ENCODE results near the gene PTPRM.

PTPRM gene

GRCh38 chr18:7535436-7536205 lies 31.5 kb upstream of the PTPRM start:
- TF ChIP-seq, protein P1, sequence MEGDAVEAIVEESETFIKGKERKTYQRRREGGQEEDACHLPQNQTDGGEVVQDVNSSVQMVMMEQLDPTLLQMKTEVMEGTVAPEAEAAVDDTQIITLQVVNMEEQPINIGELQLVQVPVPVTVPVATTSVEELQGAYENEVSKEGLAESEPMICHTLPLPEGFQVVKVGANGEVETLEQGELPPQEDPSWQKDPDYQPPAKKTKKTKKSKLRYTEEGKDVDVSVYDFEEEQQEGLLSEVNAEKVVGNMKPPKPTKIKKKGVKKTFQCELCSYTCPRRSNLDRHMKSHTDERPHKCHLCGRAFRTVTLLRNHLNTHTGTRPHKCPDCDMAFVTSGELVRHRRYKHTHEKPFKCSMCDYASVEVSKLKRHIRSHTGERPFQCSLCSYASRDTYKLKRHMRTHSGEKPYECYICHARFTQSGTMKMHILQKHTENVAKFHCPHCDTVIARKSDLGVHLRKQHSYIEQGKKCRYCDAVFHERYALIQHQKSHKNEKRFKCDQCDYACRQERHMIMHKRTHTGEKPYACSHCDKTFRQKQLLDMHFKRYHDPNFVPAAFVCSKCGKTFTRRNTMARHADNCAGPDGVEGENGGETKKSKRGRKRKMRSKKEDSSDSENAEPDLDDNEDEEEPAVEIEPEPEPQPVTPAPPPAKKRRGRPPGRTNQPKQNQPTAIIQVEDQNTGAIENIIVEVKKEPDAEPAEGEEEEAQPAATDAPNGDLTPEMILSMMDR (conservative IDR thresholded peaks at IDR 0.05): no peak
- no peak overlapping the region for H3K27ac ChIP-seq

- TF ChIP-seq, protein P1 (conservative IDR thresholded peaks at IDR 0.05): no peak
- no peak overlapping the region for H3K27ac ChIP-seq
Observed at GRCh38 chr18:7537145-7537544, 30.0 kb upstream of the PTPRM start.

- TF ChIP-seq, protein P1 (conservative IDR thresholded peaks at IDR 0.05): no peak
Observed at GRCh38 chr18:7541835-7542234, 25.3 kb upstream of the PTPRM start.

GRCh38 chr18:7544686-7545085 lies 22.4 kb upstream of the PTPRM start:
- TF ChIP-seq, protein P1 (conservative IDR thresholded peaks at IDR 0.05): no peak
- no peak overlapping the region for H3K27ac ChIP-seq

More at GRCh38 chr18:7541835-7542234, 25.3 kb upstream of the PTPRM start:
- H3K27ac ChIP-seq: no peak overlapping the region

DNA sequence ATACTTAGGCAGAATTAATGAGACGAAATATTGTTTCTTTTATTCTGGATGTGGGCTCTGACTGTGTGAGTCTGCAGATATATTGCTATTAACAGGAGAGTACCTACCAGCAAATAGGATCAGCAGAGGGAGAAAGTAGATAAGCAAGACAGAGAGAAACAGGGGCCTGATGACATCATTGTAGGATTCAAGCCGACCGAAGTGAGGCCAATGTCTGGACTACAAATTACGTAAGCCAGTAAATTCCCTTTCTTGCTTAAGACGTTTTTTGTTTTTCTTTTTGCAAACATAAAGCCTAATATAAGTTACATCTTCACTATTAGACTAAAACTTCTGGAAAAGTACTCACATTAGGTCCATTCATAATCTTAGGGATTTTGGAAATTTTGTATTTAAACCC lies 21.4 kb upstream of the PTPRM start:
- TF ChIP-seq, protein P1 (conservative IDR thresholded peaks at IDR 0.05): no peak

DNA sequence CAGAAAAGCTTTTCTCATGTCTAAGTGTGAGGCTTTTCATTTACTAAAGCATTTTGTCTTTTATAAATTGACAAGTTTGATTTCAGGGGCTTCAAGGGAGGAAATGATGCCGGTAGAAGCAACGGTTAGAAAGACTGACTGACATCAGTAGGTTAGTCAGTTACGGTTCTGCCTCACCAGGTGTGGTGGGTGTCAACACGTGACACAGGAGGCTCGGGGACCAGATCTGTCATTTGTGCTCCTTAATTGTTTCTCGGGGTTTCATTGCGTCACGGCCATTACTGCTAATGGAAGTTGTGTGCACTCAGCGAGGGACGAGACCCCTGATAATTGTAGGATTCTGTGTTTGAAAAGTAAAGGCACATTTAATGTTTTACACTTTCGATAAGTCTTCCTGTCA lies 18.9 kb upstream of the PTPRM start:
- TF ChIP-seq, protein P1 (conservative IDR thresholded peaks at IDR 0.05): no peak
- no peak overlapping the region for H3K27ac ChIP-seq

More for the DNA sequence above, 21.4 kb upstream of the PTPRM start:
- H3K27ac ChIP-seq: no peak overlapping the region

- H3K27ac ChIP-seq: no peak overlapping the region
- TF ChIP-seq, protein P1 (conservative IDR thresholded peaks at IDR 0.05): no peak
Observed at GRCh38 chr18:7548721-7549120, 18.4 kb upstream of the PTPRM start.
